ENCODE measurements around the gene DMXL1.

DMXL1 gene

DNA sequence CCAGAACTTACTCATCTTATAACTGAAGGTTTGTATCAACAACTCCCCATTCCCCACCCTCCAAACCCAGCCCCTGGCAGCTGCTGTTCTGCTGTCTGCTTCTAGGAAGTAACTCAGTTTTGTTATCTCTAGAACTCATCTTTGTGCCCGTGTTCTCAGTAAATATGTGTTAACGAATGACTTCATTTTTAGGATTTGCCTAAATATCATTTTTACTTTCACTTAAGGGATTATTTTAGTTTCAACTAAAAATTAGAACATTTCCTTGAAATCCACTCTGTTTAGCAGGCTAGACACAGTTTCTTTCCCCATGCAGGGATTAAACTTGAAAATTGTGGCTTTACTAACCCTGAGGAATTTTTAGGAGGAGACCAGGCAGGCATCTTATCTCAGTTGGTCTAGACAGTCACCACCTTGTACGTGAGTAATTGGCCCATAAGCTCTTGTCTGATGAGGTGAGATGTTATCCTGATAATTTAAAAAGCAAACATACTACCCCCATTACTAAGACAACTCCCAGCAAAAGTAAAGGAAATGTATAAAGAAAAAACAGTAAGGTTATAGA lies 216.7 kb downstream of the DMXL1 start:
- in situ Hi-C loops (cut with HindIII; ENCODE audit: low sequenced_read_pairs): no loop called here

GRCh38 chr5:119288379-119289033 lies 217.6 kb downstream of the DMXL1 start:
- in situ Hi-C loops (cut with HindIII; ENCODE audit: low sequenced_read_pairs): no loop called here

DNA sequence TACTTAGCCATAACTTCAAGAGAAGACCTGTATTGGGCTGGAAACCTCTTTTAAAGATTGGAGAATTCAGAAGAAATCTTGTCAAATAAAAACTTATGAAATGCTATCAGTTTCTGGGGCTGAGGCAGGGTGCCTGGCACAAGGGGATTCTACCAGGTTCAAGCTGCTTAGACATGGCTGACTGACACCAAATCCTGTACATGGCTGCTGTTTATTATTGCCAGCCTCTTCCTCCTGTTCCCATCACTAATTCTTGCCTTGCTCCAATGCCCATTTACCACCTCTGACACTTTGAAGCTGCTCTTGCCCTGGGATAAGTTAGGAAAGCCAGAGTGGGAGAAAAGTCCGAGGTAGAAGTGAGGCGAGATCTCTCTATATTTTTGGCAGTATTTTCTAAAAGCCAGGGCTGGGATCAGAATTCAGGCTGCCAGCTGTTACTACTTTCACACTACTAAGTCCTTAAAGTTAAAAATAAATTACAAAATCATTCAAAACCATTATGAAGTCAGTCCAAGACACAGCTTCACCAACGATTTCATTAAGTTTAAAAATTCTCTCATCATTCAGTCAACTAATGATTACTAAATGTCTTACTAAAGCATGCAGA lies 218.7 kb downstream of the DMXL1 start:
- in situ Hi-C loops (cut with HindIII; ENCODE audit: low sequenced_read_pairs): no loop called here

DNA sequence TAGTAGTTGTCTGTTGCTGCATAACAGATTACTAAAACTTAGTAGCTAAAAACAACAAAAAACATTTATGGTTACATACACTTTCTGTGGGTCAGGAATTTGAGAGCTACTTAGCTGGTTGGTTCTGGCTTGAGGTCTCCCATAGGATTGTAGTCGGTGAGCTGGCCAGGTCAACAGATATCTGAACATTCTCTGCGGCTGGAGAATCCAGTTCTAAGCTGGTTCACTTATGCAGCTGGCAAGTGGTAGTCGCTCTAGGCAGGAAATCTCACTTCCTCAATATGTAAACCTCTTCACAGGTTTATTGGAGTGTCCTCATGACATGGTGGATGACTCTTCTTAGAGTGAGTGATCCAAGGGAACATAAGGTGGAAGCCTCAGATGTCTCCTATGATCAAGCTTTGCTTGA lies 219.3 kb downstream of the DMXL1 start:
- in situ Hi-C loops (cut with HindIII; ENCODE audit: low sequenced_read_pairs): no loop called here

GRCh38 chr5:119290607-119291006 lies 219.7 kb downstream of the DMXL1 start:
- in situ Hi-C loops (cut with HindIII; ENCODE audit: low sequenced_read_pairs): no loop called here

- in situ Hi-C loops (cut with HindIII; ENCODE audit: low sequenced_read_pairs): no loop called here
Observed at GRCh38 chr5:119291056-119291455, 220.2 kb downstream of the DMXL1 start.

GRCh38 chr5:119291877-119292276 lies 221.0 kb downstream of the DMXL1 start:
- in situ Hi-C loops (cut with HindIII; ENCODE audit: low sequenced_read_pairs): no loop called here

GRCh38 chr5:119292701-119293515 lies 222.0 kb downstream of the DMXL1 start:
- in situ Hi-C loops (cut with HindIII; ENCODE audit: low sequenced_read_pairs): no loop called here

- in situ Hi-C loops (cut with HindIII; ENCODE audit: low sequenced_read_pairs): no loop called here
Observed at GRCh38 chr5:119293516-119293829, 222.6 kb downstream of the DMXL1 start.
